Rectal smooth muscle tissue (tissue), 1 donor: Measurements from ENCODE around the gene IFI27L1.

Source experiments
- H3K27ac ChIP-seq: one replicate; pipeline ENCODE4 v1.7.0; 2013; ENCODE audit warnings: low read depth, low read length, inconsistent platforms
- H3K27me3 ChIP-seq: one replicate; pipeline ENCODE4 v1.7.0; 2013; ENCODE audit warnings: low read length; ENCODE audit not compliant: control insufficient read depth, insufficient read depth
- H3K36me3 ChIP-seq: one replicate; pipeline ENCODE4 v1.7.0; 2013; ENCODE audit warnings: low read length; ENCODE audit not compliant: control insufficient read depth, insufficient read depth
- H3K4me1 ChIP-seq: one replicate; pipeline ENCODE4 v1.7.0; 2013; ENCODE audit warnings: low read length; ENCODE audit not compliant: control insufficient read depth, insufficient read depth
- H3K4me3 ChIP-seq: one replicate; pipeline ENCODE4 v1.7.0; 2013; ENCODE audit warnings: low read length
- H3K9ac ChIP-seq: one replicate; pipeline ENCODE4 v1.7.0; 2013; ENCODE audit warnings: low read length

IFI27L1 gene

DNA sequence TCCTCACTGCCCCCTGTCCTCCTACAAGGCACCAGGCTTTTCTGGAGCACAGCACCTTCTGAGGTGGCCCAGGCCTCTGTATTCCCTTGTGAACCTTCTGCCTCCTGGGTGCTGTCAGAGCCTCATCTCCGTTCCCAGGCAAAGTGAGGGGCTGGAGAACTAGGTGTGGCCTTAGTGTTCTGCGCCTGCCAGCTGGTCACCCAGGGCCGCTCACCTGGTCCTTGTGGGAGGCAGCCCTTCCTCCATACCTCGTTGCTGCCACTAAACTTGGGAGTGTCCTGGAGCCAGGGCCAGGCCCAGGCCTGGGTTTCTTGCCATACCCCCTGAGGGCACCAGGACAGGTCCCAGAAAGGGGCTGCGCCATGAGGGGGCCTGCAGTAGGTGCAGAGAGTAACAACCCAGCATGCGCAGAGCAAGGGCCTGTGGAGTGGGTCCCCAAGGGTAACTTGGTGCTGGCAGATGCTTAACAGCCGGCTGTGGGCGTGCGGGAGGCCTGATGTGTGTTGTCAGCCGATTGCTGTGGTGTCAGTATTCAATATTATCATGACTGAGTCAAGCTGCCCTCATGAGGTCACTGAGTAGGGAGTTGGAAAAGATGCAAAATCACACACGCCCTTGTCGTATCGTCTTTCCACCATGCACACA is 37.9 kb upstream of the IFI27L1 start:
- no peak overlapping the region for H3K4me3 ChIP-seq
- H3K27ac ChIP-seq: no peak overlapping the region
- H3K27me3 ChIP-seq: no peaks in the 10 kb centered on the region
- peaks cover 3% of the 10 kb centered on the region for H3K4me1 ChIP-seq
- H3K36me3 ChIP-seq: peaks cover 4% of the 10 kb centered on the region
- H3K9ac ChIP-seq: no peak overlapping the region

DNA sequence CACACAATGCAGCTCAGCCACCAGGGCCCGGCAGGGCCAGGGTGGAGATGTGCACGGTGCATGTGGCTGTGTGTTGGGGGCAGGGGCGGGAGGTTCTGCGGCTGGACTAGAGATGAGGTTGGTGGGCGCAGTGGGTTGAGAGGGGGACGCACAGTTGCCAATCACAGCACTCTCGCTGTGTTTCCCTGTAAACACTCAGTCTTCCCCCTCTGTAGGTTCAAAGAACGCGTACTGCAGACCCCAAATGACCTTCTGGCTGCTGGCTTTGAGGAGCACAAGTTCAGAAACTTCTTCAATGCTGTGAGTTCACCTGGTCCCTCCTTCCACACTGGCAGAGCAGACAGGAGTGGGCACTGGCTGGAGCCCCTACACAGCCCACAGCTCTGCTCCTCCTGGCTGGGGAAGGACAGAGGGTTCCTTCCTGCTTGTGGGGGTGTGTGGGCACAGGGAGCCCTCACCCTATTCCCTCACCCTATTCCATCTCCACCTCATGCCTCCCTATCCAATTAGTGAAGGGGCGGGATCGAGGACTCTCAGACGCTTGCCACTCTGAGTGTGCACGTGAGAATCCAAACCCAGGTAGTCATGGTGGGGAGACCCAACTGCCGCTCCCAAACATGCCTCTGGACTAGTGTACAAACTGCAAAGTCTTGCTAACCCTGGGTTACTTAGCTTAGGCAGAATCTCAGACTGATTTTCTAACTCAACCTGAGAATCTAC is 37.2 kb upstream of the IFI27L1 start:
- Histone ChIP-seq H3K4me3 (no peak overlapping the region), H3K9ac (no peak overlapping the region), H3K36me3 (peaks cover 9% of the 10 kb centered on the region)

DNA sequence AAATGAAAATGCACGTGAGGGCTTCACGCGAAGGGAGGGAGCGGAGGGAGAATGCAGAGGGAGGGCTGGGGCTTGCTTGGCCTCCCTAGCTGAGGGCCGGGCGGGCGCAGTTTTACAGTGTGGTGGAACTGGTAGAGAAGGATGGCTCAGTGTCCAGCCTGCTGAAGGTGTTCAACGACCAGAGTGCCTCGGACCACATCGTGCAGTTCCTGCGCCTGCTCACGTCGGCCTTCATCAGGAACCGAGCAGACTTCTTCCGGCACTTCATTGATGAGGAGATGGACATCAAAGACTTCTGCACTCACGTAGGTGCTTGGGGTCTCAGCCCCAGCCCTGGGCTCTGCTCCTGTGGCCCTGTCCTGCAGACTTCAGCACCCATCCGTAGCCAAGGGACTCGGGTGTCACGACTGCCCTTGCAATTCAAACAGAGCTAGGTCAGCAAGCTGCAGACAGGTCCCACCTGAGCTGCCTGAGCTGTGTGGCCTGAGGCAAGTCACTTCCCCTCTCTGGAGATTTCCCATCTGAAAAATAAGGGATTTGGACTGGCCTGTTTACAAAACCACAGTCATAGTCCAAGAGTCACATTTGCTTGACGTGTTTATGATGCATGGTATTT is 36.5 kb upstream of the IFI27L1 start:
- H3K27ac ChIP-seq: no peak overlapping the region
- no peak overlapping the region for H3K4me3 ChIP-seq
- peaks cover 3% of the 10 kb centered on the region for H3K4me1 ChIP-seq
- H3K36me3 ChIP-seq: peaks cover 16% of the 10 kb centered on the region
- H3K9ac ChIP-seq: no peak overlapping the region
- H3K27me3 ChIP-seq: no peaks in the 10 kb centered on the region

More for the DNA sequence above, 37.2 kb upstream of the IFI27L1 start:
- H3K27ac ChIP-seq: no peak overlapping the region
- H3K27me3 ChIP-seq: no peaks in the 10 kb centered on the region
- H3K4me1 ChIP-seq: peaks cover 3% of the 10 kb centered on the region

DNA sequence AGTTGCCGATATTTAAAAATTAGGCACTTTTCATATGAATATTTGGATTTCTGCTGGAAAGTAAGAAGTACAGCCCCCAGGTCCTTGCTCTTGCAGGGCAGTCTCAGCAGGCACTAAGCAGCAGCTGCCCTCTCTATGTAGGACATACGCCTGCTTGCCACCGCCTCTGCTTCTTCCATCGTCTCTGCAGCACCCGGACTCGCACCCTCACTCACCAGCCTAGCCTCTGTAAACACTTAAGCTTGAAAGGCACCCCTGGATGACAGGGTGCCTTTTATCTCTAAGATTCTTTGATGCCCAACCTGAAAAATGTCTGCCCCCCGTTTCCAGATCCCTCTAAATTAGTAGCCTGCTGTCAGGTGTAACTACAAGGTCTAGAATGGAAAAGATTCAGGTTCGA is 36.0 kb upstream of the IFI27L1 start:
- H3K36me3 ChIP-seq: peaks cover 20% of the 10 kb centered on the region

DNA sequence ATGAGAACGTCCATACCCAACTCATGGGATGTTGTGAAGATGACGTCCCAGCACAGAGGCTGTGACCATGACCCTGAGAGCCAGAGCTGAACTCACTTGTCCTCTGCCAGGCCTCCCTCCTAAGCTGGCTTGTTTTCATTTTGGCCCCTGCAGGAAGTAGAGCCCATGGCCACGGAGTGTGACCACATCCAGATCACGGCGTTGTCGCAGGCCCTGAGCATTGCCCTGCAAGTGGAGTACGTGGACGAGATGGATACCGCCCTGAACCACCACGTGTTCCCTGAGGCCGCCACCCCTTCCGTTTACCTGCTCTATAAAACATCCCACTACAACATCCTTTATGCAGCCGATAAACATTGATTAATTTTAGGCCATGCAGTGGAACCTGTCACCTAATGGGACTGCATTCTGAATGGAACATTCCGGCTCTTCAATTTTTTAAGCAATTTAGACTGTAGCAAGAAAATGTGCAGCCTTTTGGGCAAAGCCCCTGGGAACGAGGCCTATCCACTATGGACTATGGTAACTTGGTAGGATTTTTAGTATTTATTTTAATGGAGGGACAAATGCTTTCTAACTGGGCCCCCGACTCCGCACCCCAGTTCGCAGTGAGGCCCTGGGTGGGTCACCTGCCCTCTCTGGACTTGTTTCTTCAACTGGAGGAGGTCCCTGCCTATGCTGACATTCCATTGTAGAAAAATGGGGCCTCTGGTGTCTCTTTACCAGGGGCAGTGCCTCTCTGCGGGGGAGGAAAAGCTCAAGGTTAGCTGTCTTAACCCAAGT is 35.4 kb upstream of the IFI27L1 start:
- H3K4me3 ChIP-seq: no peak overlapping the region
- H3K36me3 ChIP-seq: peaks cover 26% of the 10 kb centered on the region
- no peaks in the 10 kb centered on the region for H3K27me3 ChIP-seq
- H3K4me1 ChIP-seq: peaks cover 3% of the 10 kb centered on the region
- H3K27ac ChIP-seq: no peak overlapping the region
- H3K9ac ChIP-seq: no peak overlapping the region

More for the DNA sequence above, 36.0 kb upstream of the IFI27L1 start:
- Histone ChIP-seq H3K4me1 (peaks cover 3% of the 10 kb centered on the region), H3K4me3 (no peak overlapping the region), H3K27me3 (no peaks in the 10 kb centered on the region), H3K27ac (no peak overlapping the region), H3K9ac (no peak overlapping the region)

DNA sequence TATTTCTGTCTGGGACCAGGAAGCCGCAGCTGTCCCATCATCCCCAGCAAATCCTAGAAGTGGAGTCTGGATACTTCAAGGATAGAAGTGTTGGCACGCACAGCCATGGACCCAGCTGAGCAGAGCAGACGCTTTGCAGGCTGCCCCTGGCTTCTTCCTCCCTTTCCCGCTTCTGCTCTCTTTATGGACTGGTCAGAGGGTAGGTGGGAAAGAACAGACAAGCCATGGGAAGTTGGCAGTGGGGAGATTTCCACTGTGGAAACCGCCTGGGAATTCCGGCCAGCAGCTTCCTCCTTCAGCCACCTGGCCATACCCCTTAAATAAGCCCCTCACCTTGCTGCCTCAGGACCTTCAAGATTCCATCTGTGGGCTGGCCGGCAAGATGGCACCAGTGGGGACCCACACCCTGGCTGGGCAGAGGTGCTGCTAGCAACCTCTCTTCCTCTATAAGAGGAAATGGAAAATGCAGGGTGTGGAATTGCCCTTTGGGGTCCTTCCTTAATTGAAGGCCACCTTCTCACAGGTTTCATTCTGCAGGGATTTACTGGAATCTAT is 34.3 kb upstream of the IFI27L1 start:
- Histone ChIP-seq H3K36me3 (peaks cover 30% of the 10 kb centered on the region), H3K4me3 (no peak overlapping the region), H3K27me3 (no peaks in the 10 kb centered on the region), H3K9ac (no peak overlapping the region), H3K27ac (no peak overlapping the region), H3K4me1 (peaks cover 7% of the 10 kb centered on the region)

DNA sequence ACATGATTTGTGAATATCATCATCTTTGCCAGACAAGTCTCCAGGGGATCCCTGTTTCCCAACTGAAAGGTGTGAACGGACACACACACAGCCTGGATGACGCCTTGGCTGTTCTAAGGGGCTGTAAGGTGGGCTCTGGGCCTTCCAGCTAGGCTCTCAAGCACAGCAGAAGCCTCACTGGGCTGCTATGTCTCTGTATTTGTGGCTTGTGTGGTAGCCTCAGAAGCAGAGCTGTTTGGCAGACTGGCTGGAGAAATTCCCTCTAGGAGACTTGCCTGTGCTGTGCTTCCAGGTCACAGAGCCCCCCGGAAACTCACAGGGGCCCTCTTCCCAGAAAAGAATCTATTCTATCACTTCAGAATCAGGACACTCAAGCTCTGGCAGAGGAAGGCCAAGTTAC is 33.5 kb upstream of the IFI27L1 start:
- Histone ChIP-seq H3K9ac (no peak overlapping the region), H3K27me3 (no peaks in the 10 kb centered on the region), H3K4me1 (peaks cover 4% of the 10 kb centered on the region), H3K27ac (no peak overlapping the region), H3K4me3 (no peak overlapping the region), H3K36me3 (peaks cover 35% of the 10 kb centered on the region)

DNA sequence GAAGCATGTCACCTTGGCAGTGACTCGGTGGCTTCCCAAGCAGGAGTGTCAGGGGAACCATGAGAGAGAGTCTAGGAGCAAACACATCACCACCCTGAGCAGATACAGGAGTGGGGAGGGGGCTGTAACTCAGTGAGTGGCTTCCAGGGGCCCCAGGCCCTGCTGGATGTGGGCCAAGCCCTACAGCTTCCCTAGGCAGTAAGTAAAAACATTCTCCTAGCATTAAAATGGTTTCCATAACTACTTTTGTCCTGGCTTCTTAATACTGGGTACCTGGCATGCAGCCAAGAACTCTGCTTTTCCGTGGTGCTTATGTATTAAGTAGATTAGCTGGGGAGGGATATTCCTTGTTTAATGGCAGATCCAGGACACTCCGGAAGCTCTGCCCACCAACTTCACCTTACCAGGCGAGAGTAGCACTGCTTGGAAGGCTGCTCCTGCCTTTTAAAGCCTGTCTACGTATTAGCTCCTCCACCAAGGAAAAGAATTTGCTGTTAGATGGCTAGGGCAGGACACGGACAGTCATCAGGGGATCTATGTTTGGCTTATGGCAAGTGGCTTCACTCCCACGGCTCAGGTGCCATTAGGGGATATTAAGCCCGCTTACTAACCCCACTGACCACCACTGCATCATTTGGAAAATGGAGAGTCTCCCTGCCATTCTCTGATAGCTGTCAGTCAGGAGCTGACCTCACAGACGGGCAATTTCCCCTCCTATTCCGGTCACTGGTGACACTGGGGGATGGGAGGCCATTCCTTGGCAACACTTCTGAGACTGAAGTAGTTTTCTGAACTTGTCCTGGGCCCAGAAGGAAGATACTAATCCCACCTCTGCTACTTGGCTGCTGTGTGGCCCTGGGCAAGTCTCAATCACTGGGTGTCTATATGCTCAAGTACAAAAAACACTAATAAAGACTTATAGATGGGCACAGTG is 32.2 kb upstream of the IFI27L1 start:
- Histone ChIP-seq H3K4me1 (peaks cover 4% of the 10 kb centered on the region), H3K9ac (no peak overlapping the region), H3K4me3 (no peak overlapping the region), H3K27me3 (no peaks in the 10 kb centered on the region), H3K36me3 (peaks cover 43% of the 10 kb centered on the region), H3K27ac (no peak overlapping the region)

DNA sequence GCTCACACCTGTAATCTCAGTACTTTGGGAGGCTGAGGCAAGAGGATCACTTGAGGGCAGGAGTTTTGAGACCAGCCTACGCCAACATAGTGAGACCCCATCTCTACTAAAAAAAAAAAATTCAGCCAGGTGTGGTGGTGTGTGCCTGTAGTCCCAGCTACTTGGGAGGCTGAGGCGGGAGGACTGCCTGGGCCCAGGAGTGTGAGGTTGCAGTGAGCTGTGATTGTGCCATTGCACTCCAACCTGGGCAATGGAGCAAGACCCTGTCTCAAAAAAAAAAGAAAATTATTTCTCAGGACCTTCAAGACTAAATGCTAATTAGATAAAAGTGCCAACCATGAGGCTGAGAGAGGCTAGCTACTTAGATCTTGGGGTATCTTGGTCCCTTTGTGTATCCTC is 31.5 kb upstream of the IFI27L1 start:
- peaks cover 4% of the 10 kb centered on the region for H3K4me1 ChIP-seq
- no peaks in the 10 kb centered on the region for H3K27me3 ChIP-seq
- no peak overlapping the region for H3K27ac ChIP-seq
- H3K36me3 ChIP-seq: peaks cover 50% of the 10 kb centered on the region
- H3K4me3 ChIP-seq: no peak overlapping the region
- H3K9ac ChIP-seq: no peak overlapping the region

DNA sequence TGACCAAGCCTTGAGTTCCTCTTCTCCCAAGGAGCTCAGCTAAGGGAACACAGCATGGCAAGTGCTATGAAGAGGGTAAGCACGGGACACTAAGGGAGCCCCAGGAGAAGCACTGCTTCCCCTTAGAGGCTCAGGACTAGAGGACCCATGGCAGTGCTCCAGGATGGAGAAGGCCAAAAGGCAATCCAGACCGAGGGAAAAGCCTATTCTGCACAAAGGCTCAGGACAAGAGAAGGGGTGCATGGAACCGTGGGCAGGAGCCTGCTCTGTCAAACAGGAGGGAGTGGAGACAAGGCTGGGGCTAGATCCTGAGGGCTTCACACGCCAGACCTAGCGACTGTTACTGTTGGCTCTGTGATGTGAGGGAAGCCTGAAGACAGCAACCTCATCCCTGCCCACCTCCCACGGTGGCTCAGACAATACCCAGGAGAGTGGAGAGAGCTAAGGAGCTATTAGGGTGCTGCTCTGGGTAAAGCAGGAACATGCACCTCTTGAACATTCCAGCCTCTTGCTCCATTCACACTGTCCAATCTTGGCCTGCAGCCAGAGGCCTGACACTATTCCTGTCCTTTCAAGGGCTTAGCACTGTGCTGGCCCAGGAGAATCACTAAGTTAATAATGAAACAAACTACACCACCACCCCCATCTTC is 30.8 kb upstream of the IFI27L1 start:
- Histone ChIP-seq H3K27ac (no peak overlapping the region), H3K4me1 (peaks cover 4% of the 10 kb centered on the region), H3K27me3 (no peaks in the 10 kb centered on the region), H3K9ac (no peak overlapping the region), H3K4me3 (no peak overlapping the region), H3K36me3 (peaks cover 57% of the 10 kb centered on the region)

DNA sequence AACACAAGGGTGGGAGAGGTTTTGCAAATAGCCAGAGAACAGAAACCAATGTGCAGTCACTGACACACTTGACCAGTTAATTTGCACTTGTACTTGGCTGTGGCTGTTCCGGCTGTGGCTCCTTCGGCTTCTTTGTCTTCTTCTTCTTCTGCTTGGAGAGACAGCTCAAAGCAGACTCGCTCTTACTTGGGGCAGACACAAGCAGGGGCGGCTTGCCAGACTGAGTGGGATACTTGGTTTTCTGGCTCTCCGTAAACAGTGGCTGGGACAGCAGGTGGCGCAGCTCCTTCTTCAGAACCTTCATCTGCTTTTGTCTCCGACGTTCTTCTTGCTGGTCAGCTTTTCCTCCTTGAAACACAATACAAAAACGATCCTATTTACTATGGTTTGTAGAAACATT is 30.0 kb upstream of the IFI27L1 start:
- peaks cover 4% of the 10 kb centered on the region for H3K4me1 ChIP-seq
- H3K27ac ChIP-seq: no peak overlapping the region
- no peak overlapping the region for H3K9ac ChIP-seq
- H3K27me3 ChIP-seq: no peaks in the 10 kb centered on the region
- H3K4me3 ChIP-seq: no peak overlapping the region
- peaks cover 61% of the 10 kb centered on the region for H3K36me3 ChIP-seq
